Globus pallidus (tissue), 1 donor: ENCODE results near the gene LRG1.

Experiments
- DNase-seq: peaks from one replicate; pipeline ENCODE4 v3.0.0-alpha.2; 2015; ENCODE audit warnings: low spot score

LRG1 gene

GRCh38 chr19:4493104-4493928 is 46.5 kb downstream of the LRG1 start:
- DNase-seq = no peak

GRCh38 chr19:4492337-4493103 is 47.3 kb downstream of the LRG1 start:
- no peak for DNase-seq

DNA sequence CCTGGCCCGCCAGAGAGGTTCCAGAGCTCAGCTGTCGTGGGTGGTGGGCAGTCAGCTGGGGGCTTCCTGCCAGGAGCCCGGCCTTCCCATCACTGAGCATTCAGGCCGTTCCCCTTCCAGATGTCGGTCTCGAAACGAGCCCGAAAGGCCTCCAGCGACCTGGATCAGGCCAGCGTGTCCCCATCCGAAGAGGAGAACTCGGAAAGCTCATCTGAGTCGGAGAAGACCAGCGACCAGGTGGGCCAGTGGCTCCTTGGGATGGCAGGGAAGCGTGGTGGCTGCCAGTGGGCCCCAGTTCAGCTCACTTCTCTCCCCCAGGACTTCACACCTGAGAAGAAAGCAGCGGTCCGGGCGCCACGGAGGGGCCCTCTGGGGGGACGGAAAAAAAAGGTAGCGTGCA is 48.4 kb downstream of the LRG1 start:
- no peak for DNase-seq

- no peak for DNase-seq
Measured at GRCh38 chr19:4488496-4488895, 51.3 kb downstream of the LRG1 start.

DNA sequence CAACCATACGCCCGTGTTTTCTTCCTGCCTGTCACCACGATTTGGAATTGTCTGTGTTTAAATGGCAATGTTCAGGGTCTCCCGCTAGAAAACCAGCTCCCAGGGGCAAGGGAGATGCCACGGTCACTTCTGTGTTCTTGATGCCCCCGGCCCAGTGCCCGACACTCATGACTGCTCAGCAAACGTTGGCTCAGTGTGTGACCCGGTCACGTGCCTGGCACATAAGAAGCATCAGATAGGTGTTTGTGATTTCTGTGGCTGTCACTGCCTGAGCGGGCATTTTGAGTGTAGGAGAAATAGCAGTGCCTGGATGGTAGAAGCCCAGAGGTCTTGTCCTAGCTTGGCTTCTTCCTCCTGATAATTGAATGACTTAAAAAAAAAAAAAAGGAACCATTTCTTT is 52.3 kb downstream of the LRG1 start:
- DNase-seq = no peak
